PFSK-1 (cell line): ENCODE data around the gene TAOK3.
A peak's percentile ranks its signal among the peaks of the same experiment; 100 is the strongest.

Experiments
- FOXP2 ChIP-seq: optimal IDR thresholded peaks from 2 replicates; pipeline ENCODE3; 2011; ENCODE audit warnings: borderline replicate concordance, control low read depth, inconsistent platforms; ENCODE audit not compliant: insufficient read depth; ENCODE audit errors: extremely low read length, extremely low read depth
- POLR2AphosphoS5 ChIP-seq: IDR thresholded peaks from 2 replicates; pipeline ENCODE4 v1.6.1; 2012; ENCODE audit warnings: low read depth, mild to moderate bottlenecking, control low read depth, low read length, moderate library complexity
- SIN3A ChIP-seq: IDR thresholded peaks from 2 replicates; pipeline ENCODE4 v1.6.1; 2012; ENCODE audit warnings: mild to moderate bottlenecking, low read length, moderate library complexity, borderline replicate concordance; ENCODE audit not compliant: insufficient read depth
- TAF1 ChIP-seq: IDR thresholded peaks from 2 replicates; pipeline ENCODE4 v1.6.1; 2012; ENCODE audit warnings: low read length, control low read depth, borderline replicate concordance; ENCODE audit not compliant: insufficient read depth
- TF ChIP-seq, protein P1 (sequence below), 2 experiments: IDR thresholded peaks; 2 replicates each; pipeline versions ENCODE4 v1.6.1 to v1.8.0; 2011 to 2012; ENCODE audit warnings: low read depth in 2 of 2, low read length in 2 of 2, control low read depth in 1 of 2, inconsistent platforms in 1 of 2, mild to moderate bottlenecking in 1 of 2, moderate library complexity in 1 of 2; ENCODE audit not compliant: insufficient read depth in 1 of 2

DNA sequence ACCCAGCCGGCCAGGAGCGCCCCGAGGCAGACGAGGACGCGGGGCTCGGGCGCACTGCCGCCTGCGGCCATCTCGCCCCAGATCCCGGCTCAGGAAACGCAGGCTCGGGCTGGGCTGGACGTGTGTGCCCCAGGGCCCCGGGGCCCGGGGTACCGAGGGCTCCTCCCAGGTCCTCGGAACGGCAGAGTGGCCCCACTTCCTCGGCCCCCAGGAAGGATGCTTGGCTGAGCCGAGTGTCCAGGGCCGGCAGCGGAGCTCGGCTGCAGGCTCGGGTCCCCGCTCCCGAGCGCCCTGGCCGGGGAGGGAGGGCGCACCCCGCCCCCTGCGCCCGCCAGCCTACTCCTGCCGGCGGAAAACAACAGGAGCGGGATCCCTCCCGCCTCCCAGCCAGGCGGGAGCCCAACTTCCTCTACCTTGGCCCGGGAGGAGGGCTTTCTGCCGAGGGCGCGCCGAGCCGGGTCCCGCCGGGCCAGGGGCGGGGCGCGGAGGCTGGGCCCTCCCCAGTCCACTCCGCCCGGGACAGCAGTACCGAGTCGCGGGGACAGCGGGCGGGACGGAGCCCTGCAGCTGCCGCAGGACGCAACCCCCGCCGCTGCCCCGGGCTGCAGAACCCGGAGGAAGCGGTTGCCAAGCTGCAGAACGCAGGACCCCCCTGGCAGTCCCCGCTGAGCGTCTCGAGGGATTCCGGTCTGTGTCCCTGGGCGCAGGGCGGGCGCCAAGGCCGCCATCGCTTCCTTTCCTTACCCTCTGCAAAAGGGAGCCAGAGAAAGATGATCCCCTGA is 268.9 kb downstream of the TAOK3 start, which contains the start of gene VSIG10:
- TF ChIP-seq POLR2AphosphoS5 = peak; percentile 64
- peak; percentile 30 for TF ChIP-seq FOXP2
- TF ChIP-seq TAF1 = 0 out of 2 replicates have a peak, but pooled peaks have one; percentile 66
- TF ChIP-seq, protein P1, sequence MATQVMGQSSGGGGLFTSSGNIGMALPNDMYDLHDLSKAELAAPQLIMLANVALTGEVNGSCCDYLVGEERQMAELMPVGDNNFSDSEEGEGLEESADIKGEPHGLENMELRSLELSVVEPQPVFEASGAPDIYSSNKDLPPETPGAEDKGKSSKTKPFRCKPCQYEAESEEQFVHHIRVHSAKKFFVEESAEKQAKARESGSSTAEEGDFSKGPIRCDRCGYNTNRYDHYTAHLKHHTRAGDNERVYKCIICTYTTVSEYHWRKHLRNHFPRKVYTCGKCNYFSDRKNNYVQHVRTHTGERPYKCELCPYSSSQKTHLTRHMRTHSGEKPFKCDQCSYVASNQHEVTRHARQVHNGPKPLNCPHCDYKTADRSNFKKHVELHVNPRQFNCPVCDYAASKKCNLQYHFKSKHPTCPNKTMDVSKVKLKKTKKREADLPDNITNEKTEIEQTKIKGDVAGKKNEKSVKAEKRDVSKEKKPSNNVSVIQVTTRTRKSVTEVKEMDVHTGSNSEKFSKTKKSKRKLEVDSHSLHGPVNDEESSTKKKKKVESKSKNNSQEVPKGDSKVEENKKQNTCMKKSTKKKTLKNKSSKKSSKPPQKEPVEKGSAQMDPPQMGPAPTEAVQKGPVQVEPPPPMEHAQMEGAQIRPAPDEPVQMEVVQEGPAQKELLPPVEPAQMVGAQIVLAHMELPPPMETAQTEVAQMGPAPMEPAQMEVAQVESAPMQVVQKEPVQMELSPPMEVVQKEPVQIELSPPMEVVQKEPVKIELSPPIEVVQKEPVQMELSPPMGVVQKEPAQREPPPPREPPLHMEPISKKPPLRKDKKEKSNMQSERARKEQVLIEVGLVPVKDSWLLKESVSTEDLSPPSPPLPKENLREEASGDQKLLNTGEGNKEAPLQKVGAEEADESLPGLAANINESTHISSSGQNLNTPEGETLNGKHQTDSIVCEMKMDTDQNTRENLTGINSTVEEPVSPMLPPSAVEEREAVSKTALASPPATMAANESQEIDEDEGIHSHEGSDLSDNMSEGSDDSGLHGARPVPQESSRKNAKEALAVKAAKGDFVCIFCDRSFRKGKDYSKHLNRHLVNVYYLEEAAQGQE (IDR thresholded peaks at IDR 0.05; ENCODE audit: insufficient read depth in 1 of 2, low read depth in 2 of 2, low read length in 2 of 2) = no peak
- peak; percentile 36; the same call in 1 of the 2 replicates for TF ChIP-seq SIN3A
